T follicular helper cell (primary cell): ENCODE results near the gene ZNF366.

Experiments
- DNase-seq: peaks from one replicate; pipeline ENCODE4 v3.0.0-alpha.2; 2020; ENCODE audit warnings: low read depth

Gene ZNF366

GRCh38 chr5:72465601-72466563, 41.3 kb downstream of the ZNF366 start:
- DNase-seq, result no peak

GRCh38 chr5:72465066-72465465, 42.1 kb downstream of the ZNF366 start:
- DNase-seq, result no peak

GRCh38 chr5:72464071-72464470, 43.1 kb downstream of the ZNF366 start:
- DNase-seq, result no peak

GRCh38 chr5:72463449-72464052, 43.7 kb downstream of the ZNF366 start:
- no peak for DNase-seq

- DNase-seq, result no peak
Measured at GRCh38 chr5:72460413-72460812, 46.8 kb downstream of the ZNF366 start.

GRCh38 chr5:72459913-72460312, 47.3 kb downstream of the ZNF366 start:
- no peak for DNase-seq

- no peak for DNase-seq
Measured at GRCh38 chr5:72459089-72459661, 48.0 kb downstream of the ZNF366 start.

GRCh38 chr5:72458407-72458806, 48.8 kb downstream of the ZNF366 start:
- no peak for DNase-seq

- no peak for DNase-seq
Measured at GRCh38 chr5:72457491-72457890, 49.7 kb downstream of the ZNF366 start.

GRCh38 chr5:72456391-72457074, 50.7 kb downstream of the ZNF366 start:
- no peak for DNase-seq

GRCh38 chr5:72455476-72455875, 51.7 kb downstream of the ZNF366 start:
- DNase-seq, result no peak

GRCh38 chr5:72454996-72455395, 52.2 kb downstream of the ZNF366 start:
- DNase-seq, result no peak

GRCh38 chr5:72453246-72453775, 53.9 kb downstream of the ZNF366 start:
- DNase-seq, result no peak

- no peak for DNase-seq
Measured at GRCh38 chr5:72452515-72453245, 54.5 kb downstream of the ZNF366 start.

GRCh38 chr5:72451741-72452505, 55.3 kb downstream of the ZNF366 start:
- no peak for DNase-seq

- DNase-seq, result no peak
Measured at GRCh38 chr5:72448368-72448767, 58.8 kb downstream of the ZNF366 start.

GRCh38 chr5:72447751-72448150, 59.5 kb downstream of the ZNF366 start:
- DNase-seq, result no peak

- DNase-seq, result no peak
Measured at GRCh38 chr5:72445969-72446368, 61.2 kb downstream of the ZNF366 start.

GRCh38 chr5:72443883-72444282, 63.3 kb downstream of the ZNF366 start:
- DNase-seq, result no peak

- DNase-seq, result no peak
Measured at GRCh38 chr5:72441862-72442540, 65.2 kb downstream of the ZNF366 start.
